ENCODE measurements around the gene HIBADH.

DNA sequence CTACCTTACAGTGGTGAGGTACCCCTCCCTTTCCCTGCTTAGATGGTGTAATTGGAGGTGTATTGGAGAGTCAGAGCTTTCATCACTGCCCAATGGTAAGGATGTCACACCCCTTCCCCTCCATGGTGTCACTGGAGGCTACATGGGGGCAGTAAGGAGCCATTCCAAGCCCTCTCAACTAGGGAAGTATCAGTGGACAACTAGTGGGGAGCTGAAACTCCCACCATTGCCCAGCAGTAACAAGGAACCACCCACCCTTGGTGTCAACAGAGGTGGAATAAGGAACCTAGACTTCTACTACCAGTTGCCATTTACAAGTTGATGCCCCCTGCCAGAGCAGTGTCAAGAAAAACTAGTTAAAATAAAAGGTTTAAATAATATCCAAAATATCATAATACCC lies 2.8 kb upstream of the HIBADH start:
- TF ChIP-seq, protein P1, sequence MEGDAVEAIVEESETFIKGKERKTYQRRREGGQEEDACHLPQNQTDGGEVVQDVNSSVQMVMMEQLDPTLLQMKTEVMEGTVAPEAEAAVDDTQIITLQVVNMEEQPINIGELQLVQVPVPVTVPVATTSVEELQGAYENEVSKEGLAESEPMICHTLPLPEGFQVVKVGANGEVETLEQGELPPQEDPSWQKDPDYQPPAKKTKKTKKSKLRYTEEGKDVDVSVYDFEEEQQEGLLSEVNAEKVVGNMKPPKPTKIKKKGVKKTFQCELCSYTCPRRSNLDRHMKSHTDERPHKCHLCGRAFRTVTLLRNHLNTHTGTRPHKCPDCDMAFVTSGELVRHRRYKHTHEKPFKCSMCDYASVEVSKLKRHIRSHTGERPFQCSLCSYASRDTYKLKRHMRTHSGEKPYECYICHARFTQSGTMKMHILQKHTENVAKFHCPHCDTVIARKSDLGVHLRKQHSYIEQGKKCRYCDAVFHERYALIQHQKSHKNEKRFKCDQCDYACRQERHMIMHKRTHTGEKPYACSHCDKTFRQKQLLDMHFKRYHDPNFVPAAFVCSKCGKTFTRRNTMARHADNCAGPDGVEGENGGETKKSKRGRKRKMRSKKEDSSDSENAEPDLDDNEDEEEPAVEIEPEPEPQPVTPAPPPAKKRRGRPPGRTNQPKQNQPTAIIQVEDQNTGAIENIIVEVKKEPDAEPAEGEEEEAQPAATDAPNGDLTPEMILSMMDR (IDR thresholded peaks at IDR 0.05; ENCODE audit: insufficient read depth, low read length): no peak
- TF ChIP-seq POLR2AphosphoS5 (IDR thresholded peaks at IDR 0.05; ENCODE audit: low read depth): no peak
